GM23338 (cell line): ENCODE results near the gene RPL10.

Experiments
- CREB1 ChIP-seq: fragments of 250-450 bp; sonication (Bioruptor Pico); IDR thresholded peaks from 2 replicates; pipeline ENCODE4 v1.5.0; 2020; ENCODE audit warnings: low read depth, mild to moderate bottlenecking, moderate library complexity
- EZH2 ChIP-seq: fragments of 200-600 bp; sonication (generic); IDR thresholded peaks from one replicate; pipeline ENCODE4 v1.8.0; 2017; ENCODE audit warnings: antibody characterized with exemption, mild to moderate bottlenecking, low read depth; ENCODE audit not compliant: unreplicated experiment
- EZH2phosphoT487 ChIP-seq: fragments of 200-600 bp; sonication (generic); IDR thresholded peaks from one replicate; pipeline ENCODE4 v1.8.1; 2018; ENCODE audit warnings: antibody characterized with exemption; ENCODE audit not compliant: unreplicated experiment
- JUNB ChIP-seq: IDR thresholded peaks from one replicate; pipeline ENCODE4 v1.6.1; 2016; ENCODE audit warnings: antibody characterized with exemption; ENCODE audit not compliant: unreplicated experiment
- NANOG ChIP-seq: IDR thresholded peaks from 2 replicates; pipeline ENCODE4 v1.6.1; 2016; ENCODE audit warnings: antibody characterized with exemption, borderline replicate concordance
- POLR2AphosphoS5 ChIP-seq: IDR thresholded peaks from 2 replicates; pipeline ENCODE4 v1.6.1; 2016; ENCODE audit warnings: antibody characterized with exemption, low read depth
- STAT1 ChIP-seq: IDR thresholded peaks from one replicate; pipeline ENCODE4 v1.6.1; 2016; ENCODE audit warnings: antibody characterized with exemption; ENCODE audit not compliant: unreplicated experiment
- ZNF114 ChIP-seq: fragments of 250-450 bp; sonication (Bioruptor Pico); IDR thresholded peaks from 2 replicates; pipeline ENCODE4 v1.5.0; 2020; ENCODE audit warnings: mild to moderate bottlenecking, moderate library complexity
- ZNF331 ChIP-seq: fragments of 250-450 bp; sonication (Bioruptor Pico); IDR thresholded peaks from 2 replicates; pipeline ENCODE4 v1.5.0; 2020; ENCODE audit warnings: low read depth, mild to moderate bottlenecking, moderate library complexity
- ZNF462 ChIP-seq: fragments of 250-450 bp; sonication (Bioruptor Pico); IDR thresholded peaks from 2 replicates; pipeline ENCODE4 v1.5.0; 2020; ENCODE audit warnings: mild to moderate bottlenecking, moderate library complexity
- TF ChIP-seq, protein P1 (sequence below), 2 experiments: fragments of 200-600 bp in 1 of 2; sonication (generic) in 1 of 2; conservative IDR thresholded peaks; 2 replicates each; pipeline versions ENCODE4 v1.5.1 to v1.6.1; 2016 to 2017; ENCODE audit warnings: antibody characterized with exemption in 2 of 2, low read depth in 2 of 2, mild to moderate bottlenecking in 2 of 2, moderate library complexity in 1 of 2
- TF ChIP-seq, protein P2 (sequence below): IDR thresholded peaks from one replicate; pipeline ENCODE4 v1.6.1; 2018; ENCODE audit warnings: antibody characterized with exemption; ENCODE audit not compliant: unreplicated experiment
- TF ChIP-seq, protein P3 (sequence below): IDR thresholded peaks from 2 replicates; pipeline ENCODE4 v1.6.1; 2016; ENCODE audit warnings: antibody characterized with exemption

DNA sequence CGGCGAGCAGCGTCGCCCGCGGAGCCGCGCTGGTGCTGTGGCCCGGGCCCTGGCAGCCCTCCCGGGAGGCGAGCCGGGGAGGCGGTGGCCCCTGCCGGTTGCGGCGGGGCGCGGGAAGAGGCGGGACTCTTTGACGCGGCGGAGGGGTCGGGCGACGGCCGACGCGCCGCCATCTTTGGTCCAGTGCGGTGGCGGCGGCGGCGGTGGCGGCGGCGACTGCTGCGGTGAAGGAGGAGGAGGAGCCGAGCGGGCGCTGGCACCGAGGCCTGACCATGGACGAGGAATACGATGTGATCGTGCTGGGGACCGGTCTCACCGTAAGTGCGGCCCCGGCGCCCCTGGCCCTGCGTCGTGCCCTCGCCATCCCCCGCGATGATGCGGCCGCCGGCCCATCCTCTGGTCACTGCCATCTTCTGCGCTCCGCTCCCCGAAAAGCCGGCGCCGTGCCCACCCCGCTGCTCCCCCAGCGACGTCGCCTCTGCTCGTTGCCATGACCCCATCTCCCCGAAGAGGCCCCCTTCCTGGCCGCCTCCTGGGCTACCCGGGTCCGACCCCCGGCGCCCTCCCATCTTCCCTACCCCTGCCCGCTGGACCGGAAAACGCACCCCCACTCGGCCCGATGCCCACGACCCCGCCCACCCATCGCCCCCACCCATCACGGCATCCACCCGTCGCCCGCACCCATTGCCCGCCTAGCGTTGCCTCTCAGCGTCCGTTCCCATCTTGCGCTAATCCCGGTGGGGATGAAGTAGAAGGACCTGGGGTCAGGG is 39.0 kb downstream of the RPL10 start, which contains the start of gene GDI1:
- peak; percentile 41; the same call in 1 of the 2 replicates for TF ChIP-seq POLR2AphosphoS5
- TF ChIP-seq, protein P1, sequence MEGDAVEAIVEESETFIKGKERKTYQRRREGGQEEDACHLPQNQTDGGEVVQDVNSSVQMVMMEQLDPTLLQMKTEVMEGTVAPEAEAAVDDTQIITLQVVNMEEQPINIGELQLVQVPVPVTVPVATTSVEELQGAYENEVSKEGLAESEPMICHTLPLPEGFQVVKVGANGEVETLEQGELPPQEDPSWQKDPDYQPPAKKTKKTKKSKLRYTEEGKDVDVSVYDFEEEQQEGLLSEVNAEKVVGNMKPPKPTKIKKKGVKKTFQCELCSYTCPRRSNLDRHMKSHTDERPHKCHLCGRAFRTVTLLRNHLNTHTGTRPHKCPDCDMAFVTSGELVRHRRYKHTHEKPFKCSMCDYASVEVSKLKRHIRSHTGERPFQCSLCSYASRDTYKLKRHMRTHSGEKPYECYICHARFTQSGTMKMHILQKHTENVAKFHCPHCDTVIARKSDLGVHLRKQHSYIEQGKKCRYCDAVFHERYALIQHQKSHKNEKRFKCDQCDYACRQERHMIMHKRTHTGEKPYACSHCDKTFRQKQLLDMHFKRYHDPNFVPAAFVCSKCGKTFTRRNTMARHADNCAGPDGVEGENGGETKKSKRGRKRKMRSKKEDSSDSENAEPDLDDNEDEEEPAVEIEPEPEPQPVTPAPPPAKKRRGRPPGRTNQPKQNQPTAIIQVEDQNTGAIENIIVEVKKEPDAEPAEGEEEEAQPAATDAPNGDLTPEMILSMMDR (conservative IDR thresholded peaks at IDR 0.05; ENCODE audit: low read depth in 2 of 2): no peak
- no peak for TF ChIP-seq EZH2phosphoT487
- TF ChIP-seq, protein P2, sequence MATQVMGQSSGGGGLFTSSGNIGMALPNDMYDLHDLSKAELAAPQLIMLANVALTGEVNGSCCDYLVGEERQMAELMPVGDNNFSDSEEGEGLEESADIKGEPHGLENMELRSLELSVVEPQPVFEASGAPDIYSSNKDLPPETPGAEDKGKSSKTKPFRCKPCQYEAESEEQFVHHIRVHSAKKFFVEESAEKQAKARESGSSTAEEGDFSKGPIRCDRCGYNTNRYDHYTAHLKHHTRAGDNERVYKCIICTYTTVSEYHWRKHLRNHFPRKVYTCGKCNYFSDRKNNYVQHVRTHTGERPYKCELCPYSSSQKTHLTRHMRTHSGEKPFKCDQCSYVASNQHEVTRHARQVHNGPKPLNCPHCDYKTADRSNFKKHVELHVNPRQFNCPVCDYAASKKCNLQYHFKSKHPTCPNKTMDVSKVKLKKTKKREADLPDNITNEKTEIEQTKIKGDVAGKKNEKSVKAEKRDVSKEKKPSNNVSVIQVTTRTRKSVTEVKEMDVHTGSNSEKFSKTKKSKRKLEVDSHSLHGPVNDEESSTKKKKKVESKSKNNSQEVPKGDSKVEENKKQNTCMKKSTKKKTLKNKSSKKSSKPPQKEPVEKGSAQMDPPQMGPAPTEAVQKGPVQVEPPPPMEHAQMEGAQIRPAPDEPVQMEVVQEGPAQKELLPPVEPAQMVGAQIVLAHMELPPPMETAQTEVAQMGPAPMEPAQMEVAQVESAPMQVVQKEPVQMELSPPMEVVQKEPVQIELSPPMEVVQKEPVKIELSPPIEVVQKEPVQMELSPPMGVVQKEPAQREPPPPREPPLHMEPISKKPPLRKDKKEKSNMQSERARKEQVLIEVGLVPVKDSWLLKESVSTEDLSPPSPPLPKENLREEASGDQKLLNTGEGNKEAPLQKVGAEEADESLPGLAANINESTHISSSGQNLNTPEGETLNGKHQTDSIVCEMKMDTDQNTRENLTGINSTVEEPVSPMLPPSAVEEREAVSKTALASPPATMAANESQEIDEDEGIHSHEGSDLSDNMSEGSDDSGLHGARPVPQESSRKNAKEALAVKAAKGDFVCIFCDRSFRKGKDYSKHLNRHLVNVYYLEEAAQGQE: no peak
- TF ChIP-seq EZH2: no peak
- TF ChIP-seq, protein P3, sequence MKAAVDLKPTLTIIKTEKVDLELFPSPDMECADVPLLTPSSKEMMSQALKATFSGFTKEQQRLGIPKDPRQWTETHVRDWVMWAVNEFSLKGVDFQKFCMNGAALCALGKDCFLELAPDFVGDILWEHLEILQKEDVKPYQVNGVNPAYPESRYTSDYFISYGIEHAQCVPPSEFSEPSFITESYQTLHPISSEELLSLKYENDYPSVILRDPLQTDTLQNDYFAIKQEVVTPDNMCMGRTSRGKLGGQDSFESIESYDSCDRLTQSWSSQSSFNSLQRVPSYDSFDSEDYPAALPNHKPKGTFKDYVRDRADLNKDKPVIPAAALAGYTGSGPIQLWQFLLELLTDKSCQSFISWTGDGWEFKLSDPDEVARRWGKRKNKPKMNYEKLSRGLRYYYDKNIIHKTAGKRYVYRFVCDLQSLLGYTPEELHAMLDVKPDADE: no peak
- no peak for TF ChIP-seq CREB1
- TF ChIP-seq JUNB: no peak
- no peak for TF ChIP-seq ZNF462
- no peak for TF ChIP-seq NANOG
- no peak for TF ChIP-seq STAT1
- no peak for TF ChIP-seq ZNF331 (CRISPR knock-in tag)
- no peak for TF ChIP-seq ZNF114 (CRISPR knock-in tag)
